RWPE1 (cell line): ENCODE data around the gene KPNA5.
"Not testable (repeated sequence)": the region's sequence is repeated elsewhere in the genome, so short reads cannot be mapped to it uniquely, and the experiment has no call there.

Experiments
- CTCF ChIA-PET: fragments of 350-600 bp; sonication (Branson Sonifier 250); formaldehyde crosslinking; extraction: SDS; loops from one replicate; lab custom pipeline; 2021; lab: Yijun Ruan, JAX
- POLR2A ChIA-PET: fragments of 400-600 bp; formaldehyde crosslinking; extraction: SDS; loops from one replicate; lab custom pipeline; 2020; ENCODE audit warnings: antibody characterized with exemption; ENCODE audit not compliant: low non-redundant PET; lab: Yijun Ruan, JAX
- DNase-seq: peaks from one replicate; pipeline ENCODE4 v3.0.0; 2012; ENCODE audit warnings: low spot score
- H3K27ac ChIP-seq: fragments of 450-650 bp; 2 replicates; pipeline ENCODE4 v1.5.1; 2017
- CTCF ChIP-seq: fragments of 450-650 bp; conservative IDR thresholded peaks from 2 replicates; pipeline ENCODE4 v1.5.1; 2017; ENCODE audit warnings: low read depth, mild to moderate bottlenecking

The KPNA5 gene

GRCh38 chr6:116661594-116661993, 19.4 kb upstream of the KPNA5 start:
- POLR2A ChIA-PET, result no interaction called here
- no peak for TF ChIP-seq CTCF
- no peak overlapping the region for H3K27ac ChIP-seq
- no peak for DNase-seq
- CTCF ChIA-PET, result interaction anchor here (0.7 kb wide), 1 partner anchor 13 kb away, joined by 3 read pairs; no protein-coding TSS in a partner anchor

DNA sequence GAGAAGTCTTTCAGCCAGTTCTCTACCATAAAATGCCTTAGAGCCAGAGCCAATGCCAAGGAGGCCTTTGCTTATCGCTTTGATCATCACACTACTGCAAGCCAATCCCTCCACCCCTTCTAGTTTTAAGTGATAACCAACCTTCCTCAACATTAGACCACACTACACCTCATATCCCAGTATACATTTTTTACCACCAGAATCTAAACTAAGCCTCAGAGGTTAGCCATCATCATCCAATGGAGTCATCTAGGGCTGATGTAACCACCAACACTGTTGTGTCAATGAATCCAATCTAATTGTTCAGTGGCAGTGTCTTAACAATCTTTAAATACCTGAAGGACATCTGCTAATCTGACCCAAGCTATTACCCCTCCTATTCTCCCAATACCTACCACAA, 18.8 kb upstream of the KPNA5 start:
- DNase-seq, result no peak
- ChIA-PET POLR2A (no interaction called here), CTCF (no interaction called here)
- H3K27ac ChIP-seq, result no peak overlapping the region
- no peak for TF ChIP-seq CTCF

GRCh38 chr6:116663308-116663707, 17.7 kb upstream of the KPNA5 start:
- H3K27ac ChIP-seq, result no peak overlapping the region
- no peak for DNase-seq
- ChIA-PET POLR2A (no interaction called here), CTCF (no interaction called here)
- TF ChIP-seq CTCF, result no peak

DNA sequence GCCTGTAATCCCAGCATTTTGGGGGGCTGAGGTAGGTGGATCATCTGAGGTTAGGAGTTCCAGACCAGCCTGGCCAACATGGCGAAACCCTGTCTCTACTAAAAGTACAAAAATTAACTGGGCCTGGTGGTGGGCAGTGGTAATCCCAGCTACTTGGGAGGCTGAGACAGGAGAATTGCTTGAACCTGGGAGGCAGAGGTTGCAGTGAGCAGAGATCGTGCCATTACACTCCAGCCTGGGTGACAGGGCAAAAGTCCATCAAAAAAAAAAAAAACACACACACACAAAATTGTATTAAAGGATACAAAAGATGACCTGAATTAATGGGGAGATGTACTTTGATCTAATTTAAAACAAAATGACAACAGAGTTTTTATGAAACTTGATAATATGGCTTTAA, 16.8 kb upstream of the KPNA5 start:
- DNase-seq, H3K27ac ChIP-seq, POLR2A ChIA-PET: not testable (repeated sequence)
- CTCF ChIA-PET, result interaction anchor here (0.7 kb wide), 1 partner anchor 457 kb away, joined by 5 read pairs; no protein-coding TSS in a partner anchor

DNA sequence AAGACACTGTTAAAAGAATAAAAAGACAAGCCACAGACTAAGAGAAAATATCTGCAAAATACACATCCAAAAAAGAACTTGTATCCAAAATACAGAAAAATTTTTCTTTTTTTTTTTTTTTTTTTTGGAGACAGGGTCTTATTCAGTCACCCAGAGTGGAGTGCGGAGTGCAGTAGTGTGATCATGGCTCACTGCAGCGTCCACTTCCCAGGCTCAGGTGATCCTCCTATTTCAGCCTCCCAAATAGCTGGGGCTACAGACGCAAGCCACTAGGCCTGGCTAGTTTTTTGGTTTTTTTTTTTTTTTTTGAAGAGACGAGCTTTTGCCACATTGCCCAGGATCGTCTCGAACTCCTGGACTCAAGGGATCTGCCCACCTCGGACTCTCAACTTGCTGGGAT, 15.5 kb upstream of the KPNA5 start:
- DNase-seq, result no peak
- ChIA-PET POLR2A (no interaction called here), CTCF (interaction anchor here (0.5 to 0.9 kb wide), 3 partner anchors 15 to 1319 kb away, joined by 3 to 4 read pairs (median 4); no protein-coding TSS in a partner anchor)
- TF ChIP-seq CTCF, result no peak
- H3K27ac ChIP-seq, result no peak overlapping the region

GRCh38 chr6:116666869-116667268, 14.1 kb upstream of the KPNA5 start:
- ChIA-PET POLR2A (no interaction called here), CTCF (interaction anchor here (0.6 to 0.7 kb wide), 2 partner anchors 16 to 301 kb away, joined by 3 to 4 read pairs; no protein-coding TSS in a partner anchor)
- no peak for TF ChIP-seq CTCF
- no peak for DNase-seq
- no peak overlapping the region for H3K27ac ChIP-seq

- ChIA-PET CTCF (no interaction called here), POLR2A (no interaction called here)
- DNase-seq, result no peak
- TF ChIP-seq CTCF, result no peak
- no peak overlapping the region for H3K27ac ChIP-seq
Observed at GRCh38 chr6:116667623-116668022, 13.4 kb upstream of the KPNA5 start.
